Heart right ventricle (tissue), 16 donors: Measurements from ENCODE around the gene C10orf67. TPM values are rescaled to one million over a fixed set of nuclear protein-coding genes. Genes with fewer than 3 reads are reported as not detected.

ENCODE experiments used
- ATAC-seq, 8 donors: fragments of 200-7000 bp; cut with Tn5 transposase; one replicate each; pipeline ENCODE4 v1.9.1; 2020; ENCODE audit warnings: mild to moderate bottlenecking in 8 of 8, moderate library complexity in 8 of 8, moderate number of reproducible peaks in 1 of 8
- DNase-seq, 2 donors: peaks; one replicate each; pipeline ENCODE4 v3.0.0-alpha.2; 2020
- H3K27ac ChIP-seq, 10 donors: fragments of 200-600 bp; sonication (generic) in 2 of 10; one replicate each; pipeline versions ENCODE4 v1.5.0 to v1.8.0; 2020 to 2022; ENCODE audit warnings: mild to moderate bottlenecking in 3 of 10
- H3K27me3 ChIP-seq, 7 donors: fragments of 200-600 bp; one replicate each; pipeline ENCODE4 v1.8.0; 2021 to 2022; ENCODE audit warnings: mild to moderate bottlenecking in 2 of 7
- H3K36me3 ChIP-seq, 9 donors: fragments of 200-600 bp; sonication (generic) in 1 of 9; one replicate each; pipeline versions ENCODE4 v1.5.0 to v1.8.0; 2020 to 2022; ENCODE audit warnings: mild to moderate bottlenecking in 2 of 9
- H3K4me1 ChIP-seq, 9 donors: fragments of 200-600 bp; sonication (generic) in 1 of 9; one replicate each; pipeline versions ENCODE4 v1.5.0 to v1.8.0; 2020 to 2022; ENCODE audit warnings: mild to moderate bottlenecking in 4 of 9
- H3K4me3 ChIP-seq, 10 donors: fragments of 200-600 bp; sonication (generic) in 2 of 10; one replicate each; pipeline versions ENCODE4 v1.5.0 to v1.8.0; 2020 to 2022; ENCODE audit warnings: mild to moderate bottlenecking in 7 of 10, moderate library complexity in 2 of 10
- H3K9me3 ChIP-seq, 11 donors: fragments of 200-600 bp in 10 of 11; sonication (generic) in 2 of 11; one replicate each; pipeline versions ENCODE4 v1.5.0 to v1.8.0; 2013 to 2022; ENCODE audit warnings: mild to moderate bottlenecking in 2 of 11, control low read depth in 1 of 11, moderate library complexity in 1 of 11
- CTCF ChIP-seq, 9 donors: fragments of 200-600 bp; sonication (generic) in 2 of 9; IDR thresholded peaks; one replicate each; pipeline versions ENCODE4 v1.5.0 to v1.8.0; 2021 to 2022; ENCODE audit warnings: antibody characterized with exemption in 9 of 9, mild to moderate bottlenecking in 5 of 9, moderate library complexity in 1 of 9
- WGBS, 2 donors: extraction: QIAGEN DNeasy Blood & Tissue Kit; methylation state at CpG; one replicate each; pipeline ENCODE4 v1.1.7; 2013; ENCODE audit warnings: inconsistent platforms in 1 of 2; 5-methylcytosine and 5-hydroxymethylcytosine counted together
- intact Hi-C, 10 donors: fragments of 100-400 bp; cut with DNase I; formaldehyde crosslinking; loops; one replicate each; pipeline versions ENCODE4 v1.11.1 to v1.14.2; 2022
- polyA plus RNA-seq, 2 donors: library from polyadenylated mRNA; stranded (reverse); fragments of 200-250 nt; gene quantifications; one replicate each; pipeline ENCODE4 v1.2.3, GENCODE V29; 2013
- total RNA-seq, 10 donors: library from RNA; stranded (reverse); fragmentation: NEBNext Ultra II Directional in 3 of 10; extraction: Animal tissue kit (Norgen Biotek cat#: 25700) in 3 of 10; gene quantifications; one replicate each; pipeline versions ENCODE4 v1.2.1 to v1.2.4, GENCODE V29; 2021 to 2023
- donor health status: Arrhythmogenic right ventricular cardiomyopathy.
- donor health status: ischemic (EF 13 %, LVEDD 7.1; RV severe dilation, severe dysfunction).
- donor health status: healthy with polysubstance abuse.
- donor health status: DM: no; HTN: yes; CAD: no.
- donor health status: DM: no; HTN: no; CAD: no.
- donor health status: ischemic (EF 25% LVEDD 6.9; RV normal size, moderate dysfunction).
- donor health status: ischemic (EF 25% LVEDD 5.7; RV mildly dilated, moderate dysfunction).
- donor health status: healthy.
- donor health status: DM: yes; HTN: yes; CAD: no.
- donor health status: Ischemic cardiomyopathy.
- donor health status: ischemic (EF 35%, LVEDD 5.7; RV mildly dilated, moderate dysfunction).
- donor health status: nonischemic (EF 11% LVEDD 7.7; RV severe dilation, severe dysfunction).
- donor health status: DM: yes; HTN: yes; CAD: no.
- donor health status: PGD.
- donor health status: ischemic (EF 29% LVEDD 5.4; RV normal size, mild dysfunction).
- donor health status: nonischemic (EF 23%, LVEDD 6.1; RV moderate dilation, normal function).

Gene C10orf67
- total and polyA plus RNA-seq, 12 donors, result 0.15 to 1.5 (median 0.40) TPM

- no peak overlapping the region for H3K27ac ChIP-seq
- DNase-seq (no peak), ATAC-seq (no peak)
- no peaks in the 10 kb centered on the region for H3K36me3 ChIP-seq
- intact Hi-C loops, result no loop called here
- H3K4me3 ChIP-seq, result no peak overlapping the region
- no peaks in the 10 kb centered on the region for H3K27me3 ChIP-seq
- 46 to 74% methylated on average over 3 of the region's 3 CpGs for WGBS, 2 donors
- no peak for TF ChIP-seq CTCF (IDR thresholded peaks at IDR 0.05)
- no peaks in the 10 kb centered on the region for H3K4me1 ChIP-seq
- H3K9me3 ChIP-seq, result peaks cover 0 to 27% (median 0%) of the 10 kb centered on the region in 11 donors
Observed at GRCh38 chr10:23238015-23238414, 106.6 kb downstream of the C10orf67 start.

GRCh38 chr10:23230582-23230981, 114.0 kb downstream of the C10orf67 start:
- WGBS, 2 donors, result 74 to 86% methylated on average over 1 of the region's 1 CpG
- Histone ChIP-seq H3K4me1 (no peaks in the 10 kb centered on the region), H3K4me3 (no peak overlapping the region), H3K27me3 (no peaks in the 10 kb centered on the region), H3K9me3 (peaks cover 0 to 5% (median 0%) of the 10 kb centered on the region in 11 donors), H3K27ac (no peak overlapping the region), H3K36me3 (no peaks in the 10 kb centered on the region)
- intact Hi-C loops, result no loop called here
- no peak for DNase-seq
- TF ChIP-seq CTCF (IDR thresholded peaks at IDR 0.05), result no peak
- no peak for ATAC-seq

GRCh38 chr10:23217471-23217870, 127.1 kb downstream of the C10orf67 start:
- WGBS, 2 donors, result 86 to 98% methylated on average over 1 of the region's 1 CpG
- intact Hi-C loops, result no loop called here

GRCh38 chr10:23205972-23206642, 138.5 kb downstream of the C10orf67 start:
- TF ChIP-seq CTCF (IDR thresholded peaks at IDR 0.05), result no peak
- Histone ChIP-seq H3K36me3 (no peaks in the 10 kb centered on the region), H3K27me3 (peaks cover 0 to 80% (median 64%) of the 10 kb centered on the region in 7 donors), H3K27ac (no peak overlapping the region), H3K4me3 (no peak overlapping the region), H3K4me1 (no peaks in the 10 kb centered on the region), H3K9me3 (peaks cover 0 to 3% (median 0%) of the 10 kb centered on the region in 11 donors)
- 40 to 41% methylated on average over 3 of the region's 3 CpGs for WGBS, 2 donors
- no peak for DNase-seq
- no peak for ATAC-seq
- intact Hi-C loops, result no loop called here

More at GRCh38 chr10:23217471-23217870, 127.1 kb downstream of the C10orf67 start:
- no peaks in the 10 kb centered on the region for H3K4me1 ChIP-seq
- TF ChIP-seq CTCF (IDR thresholded peaks at IDR 0.05), result no peak
- no peaks in the 10 kb centered on the region for H3K9me3 ChIP-seq
- no peak for ATAC-seq
- no peak overlapping the region for H3K27ac ChIP-seq
- no peak overlapping the region for H3K4me3 ChIP-seq
- peaks cover 0 to 26% (median 0%) of the 10 kb centered on the region in 7 donors for H3K27me3 ChIP-seq
- DNase-seq, result no peak
- no peaks in the 10 kb centered on the region for H3K36me3 ChIP-seq
